ENCODE results near the gene R3HDM4.

GRCh38 chr19:890831-891230 lies 22.2 kb downstream of the R3HDM4 start:
- TF ChIP-seq POLR2AphosphoS5 (IDR thresholded peaks at IDR 0.05; ENCODE audit: insufficient read depth, low read depth, low read length) (no peak), EZH2 (IDR thresholded peaks at IDR 0.05; ENCODE audit: borderline replicate concordance, low read depth, low read length, severe bottlenecking) (no peak), POLR2A (IDR thresholded peaks at IDR 0.05; ENCODE audit: low read depth, low read length) (no peak), CTCF (IDR thresholded peaks at IDR 0.05; ENCODE audit: extremely low read depth in 1 of 2, insufficient read depth in 1 of 2, low read depth in 1 of 2, low read length in 2 of 2) (no peak), MAX (IDR thresholded peaks at IDR 0.05; ENCODE audit: insufficient read depth, insufficient read length) (no peak)

Measured in endothelial cell of umbilical vein (primary cell).